ENCODE results near the gene ADGRL1. TPM values are rescaled to one million over a fixed set of nuclear protein-coding genes. Genes with fewer than 3 reads are reported as not detected.
"Not testable (repeated sequence)": the region's sequence is repeated elsewhere in the genome, so short reads cannot be mapped to it uniquely, and the experiment has no call there.

ADGRL1 gene
- total and polyA plus RNA-seq, 7 donors = 3.0 to 37.5 (median 12.5) TPM

- H3K27ac ChIP-seq = peak overlapping the region; percentile 72 to 80 (median 78)
- intact Hi-C loops (cut with DNase I) = loop anchor here (2.0 to 10.0 kb wide), 2 partner anchors 58 to 198 kb away; no protein-coding TSS in a partner anchor
- TF ChIP-seq POLR2AphosphoS5 (IDR thresholded peaks at IDR 0.05) = peak; percentile 16 to 60 (median 46)
- H3K9me3 ChIP-seq, H3K27me3 ChIP-seq, H3K36me3 ChIP-seq: not testable (repeated sequence)
- 0% methylated on average over 89 of the region's 89 CpGs for WGBS, 2 donors
- H3K4me1 ChIP-seq = peaks cover 10 to 30% (median 23%) of the 10 kb centered on the region in 4 donors
- DNase-seq = peak; percentile 97
- H3K4me3 ChIP-seq = peak overlapping the region; percentile 35 to 89 (median 82)
Measured at GRCh38 chr19:14206737-14207726, 1.1 kb upstream of the ADGRL1 start.

GRCh38 chr19:14206308-14206707 lies 339 bp upstream of the ADGRL1 start:
- intact Hi-C loops (cut with DNase I) = loop anchor here (2.0 to 10.0 kb wide), 2 partner anchors 58 to 198 kb away; no protein-coding TSS in a partner anchor

GRCh38 chr19:14204676-14205451 lies 1.1 kb downstream of the ADGRL1 start:
- not testable (repeated sequence) for H3K27me3 ChIP-seq, H3K36me3 ChIP-seq, DNase-seq, H3K9me3 ChIP-seq
- peak overlapping the region; percentile 28 to 77 (median 70) for H3K27ac ChIP-seq
- peaks cover 10 to 43% (median 33%) of the 10 kb centered on the region in 4 donors for H3K4me1 ChIP-seq
- intact Hi-C loops (cut with DNase I) = loop anchor here (10.0 kb wide), 1 partner anchor 200 kb away; no protein-coding TSS in a partner anchor
- peak overlapping the region; percentile 81 to 90 (median 86) for H3K4me3 ChIP-seq
- WGBS, 2 donors = 24 to 25% methylated on average over 28 of the region's 28 CpGs

More at GRCh38 chr19:14206308-14206707, 339 bp upstream of the ADGRL1 start:
- H3K27me3 ChIP-seq, H3K36me3 ChIP-seq, H3K9me3 ChIP-seq, DNase-seq: not testable (repeated sequence)
- peak overlapping the region in 3 of 4 donors; percentile 72 to 77 (median 73) for H3K27ac ChIP-seq
- WGBS, 2 donors = 1% methylated on average over 67 of the region's 67 CpGs
- peak overlapping the region; percentile 81 to 90 (median 86) for H3K4me3 ChIP-seq
- peaks cover 10 to 33% (median 23%) of the 10 kb centered on the region in 4 donors for H3K4me1 ChIP-seq

- DNase-seq, H3K36me3 ChIP-seq, H3K27me3 ChIP-seq, H3K9me3 ChIP-seq: not testable (repeated sequence)
- WGBS, 2 donors = 81 to 84% methylated on average over 7 of the region's 7 CpGs
- peak overlapping the region in 3 of 4 donors; percentile 66 to 77 (median 73) for H3K27ac ChIP-seq
- H3K4me3 ChIP-seq = peak overlapping the region in 1 of 4 donors; percentile 90
- H3K4me1 ChIP-seq = peaks cover 10 to 36% (median 33%) of the 10 kb centered on the region in 4 donors
- intact Hi-C loops (cut with DNase I) = loop anchor here (10.0 kb wide), 1 partner anchor 201 kb away; no protein-coding TSS in a partner anchor
Measured at GRCh38 chr19:14204219-14204618, 1.8 kb downstream of the ADGRL1 start.

GRCh38 chr19:14203788-14204187 lies 2.2 kb downstream of the ADGRL1 start:
- not testable (repeated sequence) for H3K4me3 ChIP-seq, H3K27me3 ChIP-seq, DNase-seq, H3K9me3 ChIP-seq, H3K36me3 ChIP-seq
- Histone ChIP-seq H3K27ac (peak overlapping the region in 1 of 4 donors; percentile 73), H3K4me1 (peaks cover 10 to 35% (median 33%) of the 10 kb centered on the region in 4 donors)
- 89 to 90% methylated on average over 19 to 20 of the region's 20 CpGs for WGBS, 2 donors
- intact Hi-C loops (cut with DNase I) = loop anchor here (10.0 kb wide), 1 partner anchor 201 kb away; no protein-coding TSS in a partner anchor

- no peaks in the 10 kb centered on the region for H3K36me3 ChIP-seq
- no peaks in the 10 kb centered on the region for H3K9me3 ChIP-seq
- no peak for TF ChIP-seq CTCF (IDR thresholded peaks at IDR 0.05)
- TF ChIP-seq EP300 (IDR thresholded peaks at IDR 0.05) = no peak
- TF ChIP-seq POLR2A (IDR thresholded peaks at IDR 0.05) = no peak
- no peak for TF ChIP-seq POLR2AphosphoS5 (IDR thresholded peaks at IDR 0.05)
- 35 to 64% methylated on average over 13 of the region's 13 CpGs for WGBS, 2 donors
- intact Hi-C loops (cut with DNase I) = loop anchor here (10.0 kb wide), 1 partner anchor 202 kb away; no protein-coding TSS in a partner anchor
- no peaks in the 10 kb centered on the region for H3K27me3 ChIP-seq
- no peak overlapping the region for H3K4me3 ChIP-seq
- no peak for DNase-seq
- peaks cover 10 to 35% (median 33%) of the 10 kb centered on the region in 4 donors for H3K4me1 ChIP-seq
- no peak overlapping the region for H3K27ac ChIP-seq
Measured at GRCh38 chr19:14203177-14203576, 2.8 kb downstream of the ADGRL1 start.

- Histone ChIP-seq H3K27ac (peak overlapping the region in 1 of 4 donors; percentile 10), H3K4me1 (peaks cover 0 to 35% (median 28%) of the 10 kb centered on the region in 4 donors)
- not testable (repeated sequence) for H3K27me3 ChIP-seq, H3K4me3 ChIP-seq, H3K36me3 ChIP-seq, DNase-seq, H3K9me3 ChIP-seq
- intact Hi-C loops (cut with DNase I) = loop anchor here (10.0 kb wide), 1 partner anchor 203 kb away; no protein-coding TSS in a partner anchor
- WGBS, 2 donors = 73 to 84% methylated on average over 8 of the region's 8 CpGs
Measured at GRCh38 chr19:14201481-14201880, 4.5 kb downstream of the ADGRL1 start.
